Upper lobe of right lung (tissue), 1 donor: Measurements from ENCODE around the gene IL3. TPM values are rescaled to one million over a fixed set of nuclear protein-coding genes. Genes with fewer than 3 reads are reported as not detected.
A peak's percentile ranks its signal among the peaks of the same experiment; 100 is the strongest.

ENCODE experiments used
- ATAC-seq: fragments of 200-7000 bp; cut with Tn5 transposase; one replicate; pipeline ENCODE4 v1.9.1; 2020; ENCODE audit warnings: mild to moderate bottlenecking, moderate library complexity
- DNase-seq: peaks from one replicate; pipeline ENCODE4 v3.0.0-alpha.2; 2020
- H3K27ac ChIP-seq: fragments of 200-600 bp; one replicate; pipeline ENCODE4 v1.8.0; 2022
- H3K27me3 ChIP-seq: fragments of 200-600 bp; one replicate; pipeline ENCODE4 v1.8.0; 2022; ENCODE audit warnings: mild to moderate bottlenecking
- H3K36me3 ChIP-seq: fragments of 200-600 bp; one replicate; pipeline ENCODE4 v1.8.0; 2022
- H3K4me1 ChIP-seq: fragments of 200-600 bp; one replicate; pipeline ENCODE4 v1.8.0; 2022
- H3K4me3 ChIP-seq: fragments of 200-600 bp; one replicate; pipeline ENCODE4 v1.8.0; 2022; ENCODE audit warnings: mild to moderate bottlenecking
- H3K9me3 ChIP-seq: fragments of 200-600 bp; one replicate; pipeline ENCODE4 v1.8.0; 2022
- CTCF ChIP-seq: fragments of 200-600 bp; IDR thresholded peaks from one replicate; pipeline ENCODE4 v1.8.0; 2022; ENCODE audit warnings: antibody characterized with exemption
- intact Hi-C: fragments of 100-400 bp; cut with DNase I; formaldehyde crosslinking; loops from one replicate; pipeline ENCODE4 v1.11.0; 2022
- total RNA-seq: library from RNA; stranded (reverse); fragmentation: NEBNext Ultra II Directional; extraction: Animal tissue kit (Norgen Biotek cat#: 25700); gene quantifications from one replicate; pipeline ENCODE4 v1.2.1, GENCODE V29; 2021
- donor health status: DM: no; HTN: yes; CAD: no; lungs with severe emphysema.

IL3 gene
- total RNA-seq, 1 donor from 2014 or later: not detected

- TF ChIP-seq CTCF: no peak
- H3K4me1 ChIP-seq: no peaks in the 10 kb centered on the region
- no peak overlapping the region for H3K27ac ChIP-seq
- H3K36me3 ChIP-seq: no peaks in the 10 kb centered on the region
- peaks cover 16% of the 10 kb centered on the region for H3K27me3 ChIP-seq
- peak; percentile 51 for ATAC-seq
- intact Hi-C loops: no loop called here
- H3K9me3 ChIP-seq: no peaks in the 10 kb centered on the region
- DNase-seq: no peak
- H3K4me3 ChIP-seq: no peak overlapping the region
Measured at GRCh38 chr5:132019857-132020555, 40.4 kb upstream of the IL3 start.

GRCh38 chr5:132020568-132021339, 39.7 kb upstream of the IL3 start:
- no peak overlapping the region for H3K4me3 ChIP-seq
- TF ChIP-seq CTCF: no peak
- no peak for DNase-seq
- intact Hi-C loops: no loop called here
- no peak overlapping the region for H3K27ac ChIP-seq
- no peak for ATAC-seq
- H3K36me3 ChIP-seq: no peaks in the 10 kb centered on the region
- peaks cover 16% of the 10 kb centered on the region for H3K27me3 ChIP-seq
- H3K9me3 ChIP-seq: no peaks in the 10 kb centered on the region
- H3K4me1 ChIP-seq: no peaks in the 10 kb centered on the region

GRCh38 chr5:132021654-132022053, 38.8 kb upstream of the IL3 start:
- ATAC-seq (no peak), DNase-seq (no peak)
- TF ChIP-seq CTCF: no peak
- Histone ChIP-seq H3K36me3 (no peaks in the 10 kb centered on the region), H3K9me3 (no peaks in the 10 kb centered on the region), H3K27ac (no peak overlapping the region), H3K4me3 (no peak overlapping the region), H3K27me3 (peaks cover 12% of the 10 kb centered on the region), H3K4me1 (no peaks in the 10 kb centered on the region)
- intact Hi-C loops: no loop called here

- no peak overlapping the region for H3K4me3 ChIP-seq
- intact Hi-C loops: no loop called here
- H3K27me3 ChIP-seq: peaks cover 8% of the 10 kb centered on the region
- no peaks in the 10 kb centered on the region for H3K9me3 ChIP-seq
- H3K36me3 ChIP-seq: no peaks in the 10 kb centered on the region
- no peaks in the 10 kb centered on the region for H3K4me1 ChIP-seq
- no peak for TF ChIP-seq CTCF
- no peak for DNase-seq
- no peak overlapping the region for H3K27ac ChIP-seq
- ATAC-seq: no peak
Measured at GRCh38 chr5:132022737-132023136, 37.7 kb upstream of the IL3 start.

- Histone ChIP-seq H3K4me1 (no peaks in the 10 kb centered on the region), H3K27ac (no peak overlapping the region), H3K27me3 (peaks cover 4% of the 10 kb centered on the region), H3K36me3 (no peaks in the 10 kb centered on the region), H3K9me3 (no peaks in the 10 kb centered on the region), H3K4me3 (no peak overlapping the region)
- intact Hi-C loops: no loop called here
- no peak for DNase-seq
- no peak for ATAC-seq
- no peak for TF ChIP-seq CTCF
Measured at GRCh38 chr5:132023258-132024116, 37.0 kb upstream of the IL3 start.
